ENCODE measurements around the gene ABHD17C. TPM values are rescaled to one million over a fixed set of nuclear protein-coding genes. Genes with fewer than 3 reads are reported as not detected.

ABHD17C gene
- total RNA-seq, 1 donor from 2014 or later: 6.8 TPM

GRCh38 chr15:80777137-80777536 is 82.0 kb downstream of the ABHD17C start:
- DNase-seq: no peak
- Mint-ChIP-seq H3K36me3 (ENCODE audit: unreplicated experiment) (no peaks in the 10 kb centered on the region), H3K27me3 (ENCODE audit: unreplicated experiment) (peaks cover 14% of the 10 kb centered on the region)

GRCh38 chr15:80777826-80778620 is 82.9 kb downstream of the ABHD17C start:
- no peak for TF ChIP-seq CTCF (IDR thresholded peaks at IDR 0.05; ENCODE audit: partially characterized antibody, unreplicated experiment)
- H3K27me3 Mint-ChIP-seq (ENCODE audit: unreplicated experiment): peaks cover 14% of the 10 kb centered on the region
- H3K27ac Mint-ChIP-seq (ENCODE audit: unreplicated experiment): no peak overlapping the region
- H3K4me1 Mint-ChIP-seq (ENCODE audit: low read depth, unreplicated experiment): peaks cover 7% of the 10 kb centered on the region
- H3K9me3 Mint-ChIP-seq (ENCODE audit: unreplicated experiment): peaks cover 1% of the 10 kb centered on the region
- peak overlapping the region; percentile 1 for H3K4me3 Mint-ChIP-seq (ENCODE audit: unreplicated experiment)
- no peak for DNase-seq
- H3K36me3 Mint-ChIP-seq (ENCODE audit: unreplicated experiment): no peaks in the 10 kb centered on the region

More at GRCh38 chr15:80777137-80777536, 82.0 kb downstream of the ABHD17C start:
- H3K4me3 Mint-ChIP-seq (ENCODE audit: unreplicated experiment): no peak overlapping the region
- H3K9me3 Mint-ChIP-seq (ENCODE audit: unreplicated experiment): peaks cover 1% of the 10 kb centered on the region
- no peak for TF ChIP-seq CTCF (IDR thresholded peaks at IDR 0.05; ENCODE audit: partially characterized antibody, unreplicated experiment)
- H3K27ac Mint-ChIP-seq (ENCODE audit: unreplicated experiment): no peak overlapping the region
- H3K4me1 Mint-ChIP-seq (ENCODE audit: low read depth, unreplicated experiment): peaks cover 7% of the 10 kb centered on the region

- Mint-ChIP-seq H3K36me3 (ENCODE audit: unreplicated experiment) (no peaks in the 10 kb centered on the region), H3K4me1 (ENCODE audit: low read depth, unreplicated experiment) (peaks cover 7% of the 10 kb centered on the region), H3K27ac (ENCODE audit: unreplicated experiment) (no peak overlapping the region), H3K4me3 (ENCODE audit: unreplicated experiment) (peak overlapping the region; percentile 42), H3K9me3 (ENCODE audit: unreplicated experiment) (peaks cover 1% of the 10 kb centered on the region), H3K27me3 (ENCODE audit: unreplicated experiment) (peaks cover 14% of the 10 kb centered on the region)
- DNase-seq: no peak
- no peak for TF ChIP-seq CTCF (IDR thresholded peaks at IDR 0.05; ENCODE audit: partially characterized antibody, unreplicated experiment)
Observed at GRCh38 chr15:80778621-80778963, 83.5 kb downstream of the ABHD17C start.

GRCh38 chr15:80778964-80779657 is 84.0 kb downstream of the ABHD17C start, which contains the start of gene CEMIP:
Gene CEMIP (plus strand): TSS chr15:80779370. CDS start chr15:80873880, 94,510 bp downstream.
- peaks cover 7% of the 10 kb centered on the region for H3K4me1 Mint-ChIP-seq (ENCODE audit: low read depth, unreplicated experiment)
- peaks cover 1% of the 10 kb centered on the region for H3K9me3 Mint-ChIP-seq (ENCODE audit: unreplicated experiment)
- H3K27me3 Mint-ChIP-seq (ENCODE audit: unreplicated experiment): peaks cover 14% of the 10 kb centered on the region
- no peaks in the 10 kb centered on the region for H3K36me3 Mint-ChIP-seq (ENCODE audit: unreplicated experiment)
- no peak within 1 kb of the TSS for H3K27ac Mint-ChIP-seq (ENCODE audit: unreplicated experiment)
- peak; percentile 69 for TF ChIP-seq CTCF (IDR thresholded peaks at IDR 0.05; ENCODE audit: partially characterized antibody, unreplicated experiment)
- peak; percentile 89 for DNase-seq
- H3K4me3 Mint-ChIP-seq (ENCODE audit: unreplicated experiment): peak within 1 kb of the TSS; percentile 95

All from glutamatergic neuron (in vitro differentiated cells).